Stimulated activated CD8-positive, alpha-beta memory T cell treated with anti-CD3 and anti-CD28 coated beads, Interleukin-15, amount 100 ng/mL, for 24 hours (primary cell): ENCODE measurements around the gene IL24.

ENCODE experiments used
- DNase-seq: peaks from one replicate; pipeline ENCODE4 v3.0.0-alpha.2; 2020; ENCODE audit warnings: low read depth

IL24 gene

DNA sequence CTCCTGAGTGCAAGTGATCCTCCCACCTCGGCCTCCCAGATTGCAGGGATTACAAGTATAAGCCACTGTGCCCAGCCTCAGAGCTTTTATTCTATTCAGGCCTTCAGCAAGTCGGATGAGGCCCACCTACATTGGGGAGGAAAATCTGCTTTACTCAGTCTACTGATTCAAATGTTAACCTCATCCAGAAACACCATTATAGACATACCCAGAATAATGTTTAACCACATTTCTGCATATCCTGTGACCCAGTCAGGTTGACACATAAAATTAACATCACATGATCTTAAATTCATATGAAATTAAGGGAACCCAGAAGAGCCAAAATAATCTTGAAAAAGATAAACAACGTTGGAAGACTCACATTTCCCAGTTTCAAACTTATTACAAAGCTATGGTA is 16.9 kb upstream of the IL24 start:
- DNase-seq, result no peak

DNA sequence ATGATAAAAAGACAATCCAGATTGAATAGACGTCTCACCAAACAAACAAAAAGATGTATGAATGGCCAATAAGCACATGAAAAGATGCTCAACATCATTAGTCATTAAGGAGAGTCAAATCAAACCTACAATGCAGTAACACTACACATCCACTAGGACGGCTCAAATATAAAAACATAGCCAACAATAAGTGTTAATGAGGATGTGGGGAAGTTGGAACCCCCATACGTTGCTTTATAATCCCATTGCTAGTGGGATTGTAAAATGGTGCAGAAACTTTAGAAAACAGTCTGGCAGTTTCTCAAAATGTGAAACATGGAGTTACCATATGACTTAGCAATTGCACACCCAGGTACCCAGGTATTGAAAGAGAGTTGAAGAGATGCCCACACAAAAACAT is 14.7 kb upstream of the IL24 start:
- no peak for DNase-seq

DNA sequence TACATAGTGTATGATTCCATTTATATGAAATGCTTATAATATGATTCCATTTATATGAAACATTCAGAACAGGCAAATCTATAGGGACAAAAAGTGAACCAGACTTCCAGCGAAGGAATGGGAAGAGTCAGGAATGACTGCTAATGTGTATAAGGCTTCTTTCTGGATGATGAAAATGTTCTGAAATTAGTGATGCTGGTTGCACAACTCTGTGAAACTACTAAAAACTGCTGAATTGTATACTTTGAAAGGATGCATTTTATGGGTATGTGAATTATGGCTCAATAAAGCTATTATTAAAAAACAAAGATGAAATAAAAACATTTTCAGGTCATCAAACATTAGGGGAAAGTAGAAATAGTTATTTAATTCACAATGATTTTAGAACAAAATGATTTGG is 14.1 kb upstream of the IL24 start:
- no peak for DNase-seq

DNA sequence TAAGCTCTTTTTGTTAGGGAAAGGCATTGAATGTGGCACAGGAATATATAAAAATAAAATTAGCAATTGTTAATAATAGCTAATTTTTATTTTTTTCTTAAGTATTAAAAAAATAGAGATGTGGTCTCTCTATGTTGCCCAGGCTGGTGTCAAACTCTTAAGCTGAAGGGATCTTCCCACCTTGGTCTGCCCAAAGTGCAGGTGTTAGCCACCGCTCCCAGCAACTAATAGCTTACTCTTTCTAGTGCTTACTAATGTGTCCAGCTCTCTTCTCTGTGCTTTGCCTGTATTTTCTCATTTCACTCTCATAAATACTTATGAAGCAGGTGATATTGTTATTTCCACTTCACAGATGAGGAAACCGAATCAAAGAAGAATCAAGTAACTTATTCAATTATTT is 13.4 kb upstream of the IL24 start:
- no peak for DNase-seq

DNA sequence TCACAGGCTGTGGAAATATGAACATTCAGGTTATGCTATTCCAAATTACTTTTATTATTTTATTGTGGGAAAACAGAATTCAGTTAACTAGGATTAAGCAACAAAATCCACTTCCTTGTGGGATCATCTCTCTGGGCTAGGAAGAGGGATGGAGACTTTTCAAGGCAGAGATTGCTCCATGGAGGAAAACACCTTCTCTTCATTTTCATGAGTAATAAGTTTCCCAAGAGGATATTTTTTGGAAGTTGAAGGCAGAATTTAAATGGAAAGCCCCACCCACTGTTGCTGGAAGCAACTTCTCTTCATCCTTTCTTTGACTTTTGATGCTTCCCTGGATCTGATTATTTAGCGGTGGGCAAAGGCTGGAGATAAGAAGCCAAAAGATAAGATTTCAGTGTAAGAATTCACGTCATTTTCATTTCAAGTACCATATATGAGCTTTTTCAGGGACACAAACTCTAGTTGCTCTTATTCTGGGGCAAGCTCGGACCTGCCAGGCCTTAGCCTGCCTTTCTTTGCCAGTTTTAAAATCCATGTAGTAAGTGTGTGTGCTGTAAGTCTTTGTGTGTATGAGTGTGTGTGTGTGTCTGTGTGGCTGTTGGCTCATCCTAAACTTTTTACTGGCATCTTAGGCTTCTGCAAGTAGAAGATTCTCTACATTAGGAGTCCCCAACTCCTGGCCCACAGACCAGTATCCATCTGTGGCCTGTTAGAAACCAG is 11.7 kb upstream of the IL24 start:
- DNase-seq, result no peak

DNA sequence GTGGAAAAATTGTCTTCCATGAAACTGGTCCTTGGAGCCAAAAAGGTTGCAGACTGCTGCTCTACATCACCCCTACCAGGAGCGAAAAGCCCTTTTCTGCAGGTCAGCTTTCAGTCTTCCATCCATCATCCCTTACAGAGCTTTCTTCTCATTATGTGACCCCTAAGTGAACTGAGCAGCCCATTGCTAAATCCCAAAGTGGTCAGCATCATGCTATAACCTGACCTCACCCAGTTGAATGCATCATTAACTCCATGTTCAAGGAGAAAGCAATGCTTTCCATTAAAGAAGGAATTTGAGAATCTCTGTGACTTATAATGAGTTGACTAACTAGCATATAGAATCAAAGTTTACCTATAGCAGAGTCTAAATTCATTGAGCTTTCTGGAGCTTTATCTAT is 10.4 kb upstream of the IL24 start:
- DNase-seq, result no peak

DNA sequence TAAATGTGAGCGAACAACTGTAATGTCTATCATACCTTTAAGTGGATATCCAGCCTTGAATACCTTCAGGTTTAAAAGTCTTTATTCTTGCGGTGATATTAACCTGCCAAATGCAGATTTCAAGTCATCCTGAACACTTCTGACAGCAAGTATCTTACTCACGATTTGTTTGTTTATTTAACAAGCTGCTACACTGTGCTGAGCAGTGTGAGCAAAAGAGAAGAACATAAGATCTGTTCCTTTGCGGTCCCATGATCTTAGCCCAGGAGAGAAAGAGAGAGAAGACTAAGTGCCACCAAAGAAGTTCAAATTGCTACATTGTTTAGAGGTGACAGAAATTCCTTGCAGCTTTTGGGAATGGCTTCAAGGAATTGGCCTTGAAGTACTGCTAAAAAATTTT is 9.5 kb upstream of the IL24 start:
- no peak for DNase-seq

DNA sequence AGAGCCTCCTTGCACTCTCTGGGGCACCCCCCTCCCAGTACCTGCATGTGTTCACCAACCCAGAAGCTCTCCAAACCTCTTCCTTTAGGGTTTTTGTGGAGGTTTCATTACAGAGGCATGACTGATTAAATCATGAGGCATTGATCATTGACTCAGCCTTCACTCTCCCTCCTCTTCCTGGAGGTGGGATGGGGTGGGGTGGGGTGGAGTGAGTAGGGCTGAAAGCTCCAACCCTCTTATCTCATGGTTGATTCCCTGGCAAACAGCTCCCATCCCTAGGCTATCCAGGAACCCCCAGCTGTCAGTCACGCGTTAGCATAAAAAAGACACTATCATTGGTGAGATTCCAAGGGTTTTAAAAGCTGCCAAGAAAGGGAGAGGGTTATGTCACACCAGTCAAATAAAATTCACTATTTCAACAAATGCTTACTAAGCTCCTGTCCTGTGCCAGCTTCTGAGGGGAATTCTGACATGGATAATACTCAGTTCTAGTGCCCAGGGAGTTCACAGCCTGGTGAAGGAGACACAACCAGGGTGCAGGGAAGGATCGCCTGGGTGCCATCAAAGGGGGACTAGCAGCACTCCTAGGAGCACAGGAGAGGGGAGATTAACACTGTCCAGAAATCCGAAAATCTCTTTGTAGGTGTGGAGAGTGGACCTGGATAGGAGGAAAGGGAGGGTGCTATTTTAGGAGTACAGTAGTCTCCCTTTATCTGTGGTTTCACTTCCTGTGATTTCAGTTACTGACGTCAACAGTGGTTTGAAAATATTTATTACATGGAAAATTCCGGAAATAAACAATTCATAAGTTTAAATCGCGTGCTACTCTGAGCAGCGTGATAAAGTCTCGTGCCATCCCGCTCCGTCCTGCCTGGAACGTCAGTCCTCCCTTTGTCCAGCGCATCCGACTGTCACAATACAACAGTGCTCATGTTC is 6.8 kb upstream of the IL24 start:
- DNase-seq, result no peak

DNA sequence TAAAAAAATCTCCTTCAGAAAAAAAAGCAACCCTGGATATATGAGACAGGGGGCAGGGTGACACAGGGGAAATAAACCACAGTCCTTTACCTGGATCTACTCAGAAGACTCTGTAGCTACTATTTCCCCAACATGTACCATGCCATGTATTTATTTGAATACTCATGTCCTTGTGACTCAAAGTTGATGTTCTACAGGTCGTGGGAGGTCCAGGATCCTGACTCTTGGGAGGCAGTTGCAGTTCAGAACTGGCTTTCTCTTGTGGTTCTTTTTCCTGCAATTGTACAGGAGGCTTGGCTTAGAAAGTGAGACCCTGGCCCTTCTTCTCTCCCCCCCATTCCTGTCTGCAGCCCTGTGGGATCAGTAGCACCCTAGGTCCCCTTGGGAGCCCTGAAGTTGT is 5.8 kb upstream of the IL24 start:
- DNase-seq, result no peak

DNA sequence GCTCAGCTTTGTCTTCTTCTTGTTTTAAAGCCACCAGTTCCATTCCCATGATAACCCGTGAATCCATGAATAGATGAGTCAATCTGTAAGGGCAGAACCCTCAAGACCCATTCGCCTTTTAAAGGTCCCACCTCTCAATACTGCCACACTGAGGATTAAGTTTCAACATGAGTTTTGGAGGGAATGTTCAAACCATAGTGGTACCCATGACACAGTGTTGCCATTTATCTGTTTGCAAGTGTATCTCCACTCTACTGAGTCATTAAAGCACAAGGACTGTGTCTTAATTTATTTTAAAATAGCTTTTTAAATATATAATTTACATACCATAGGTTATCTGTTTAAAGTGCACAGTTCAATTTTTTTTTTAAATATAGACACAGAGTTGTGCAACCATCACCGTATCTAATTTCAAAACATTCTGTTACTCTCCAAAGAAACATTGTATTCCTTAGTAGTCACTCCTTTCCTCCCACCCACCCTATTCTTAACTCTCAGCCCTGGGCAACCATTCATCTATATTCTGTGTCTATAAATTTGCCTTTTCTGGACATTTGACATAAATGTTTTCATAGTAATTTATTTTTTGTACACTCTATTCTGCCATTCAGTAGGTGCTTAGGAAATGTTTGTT is 4.8 kb upstream of the IL24 start:
- DNase-seq, result no peak

DNA sequence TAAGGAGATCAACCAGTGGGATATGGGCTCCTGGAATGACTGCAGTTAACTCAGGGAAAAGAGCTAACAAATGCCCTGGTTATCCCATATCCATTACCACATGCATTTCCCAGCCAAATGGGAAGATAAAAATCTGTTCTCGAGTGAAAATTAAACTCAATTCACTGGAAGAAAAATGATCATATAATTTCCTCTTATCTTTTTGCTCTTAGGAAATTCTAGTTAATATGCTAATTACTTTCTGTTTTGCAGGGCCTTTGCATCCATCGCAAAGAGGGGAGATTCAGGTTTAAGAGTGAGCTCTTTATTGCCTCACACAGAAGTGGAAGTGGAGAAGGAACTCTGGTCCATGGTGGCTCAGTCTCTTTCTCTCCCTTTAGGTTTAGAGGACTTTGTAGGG is 3.9 kb upstream of the IL24 start:
- no peak for DNase-seq

DNA sequence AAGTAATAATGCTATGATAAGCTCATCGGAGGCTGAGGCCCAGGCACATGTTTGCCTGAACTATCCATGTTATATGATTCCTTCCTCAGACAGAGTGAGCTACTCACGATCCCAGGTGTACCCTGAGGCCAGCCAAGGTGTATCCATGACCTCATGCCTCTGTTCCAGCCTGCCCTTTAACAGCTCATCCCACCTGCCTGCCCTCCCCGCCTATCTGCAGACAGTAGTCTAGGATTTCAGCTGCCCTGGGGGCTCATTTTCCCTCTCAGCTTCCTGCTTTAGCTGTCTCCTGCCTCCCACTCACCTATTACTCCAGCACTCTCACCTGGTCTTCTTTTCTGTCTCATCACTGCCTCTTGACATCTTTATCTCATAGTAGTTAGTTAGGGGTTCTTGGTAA is 1.9 kb upstream of the IL24 start:
- no peak for DNase-seq

DNA sequence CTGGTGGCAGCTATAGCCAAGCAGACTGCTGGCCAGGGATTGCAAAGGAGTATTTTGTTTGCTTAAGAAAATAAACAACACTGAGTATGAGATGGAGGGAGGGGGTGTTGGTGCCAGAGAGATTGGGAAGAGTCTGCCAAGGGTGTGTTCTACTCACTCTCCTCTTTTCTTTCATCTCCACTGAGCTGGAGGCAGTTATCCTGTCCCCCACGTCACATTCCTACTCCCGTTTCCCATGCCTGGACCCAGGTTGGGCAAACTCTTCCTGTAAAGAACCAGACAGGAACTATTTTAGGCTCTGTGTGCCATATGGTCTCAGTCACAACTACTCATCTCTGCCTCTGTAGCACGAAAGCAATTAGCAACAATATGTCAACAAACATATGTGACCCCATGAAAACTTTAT is 1.4 kb upstream of the IL24 start:
- no peak for DNase-seq

DNA sequence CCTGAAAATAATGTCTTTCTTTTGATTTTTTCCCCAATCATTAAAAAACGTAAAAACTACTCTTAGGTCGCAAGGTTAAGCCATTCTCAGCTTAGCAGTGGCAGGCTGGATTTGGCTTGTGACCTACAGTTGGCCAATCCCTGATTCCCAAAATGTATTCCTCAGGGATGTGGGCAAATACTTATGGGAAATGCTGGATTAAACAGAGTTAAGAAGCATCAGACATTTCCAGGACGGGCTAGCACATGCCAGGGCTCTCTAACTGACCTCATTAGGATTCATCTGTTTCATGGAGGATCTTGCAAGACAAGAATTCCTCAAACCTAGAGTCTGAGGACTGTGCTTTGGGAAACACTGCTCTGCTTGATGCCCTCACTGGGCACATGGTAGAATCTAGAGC is 982 bp upstream of the IL24 start:
- no peak for DNase-seq

DNA sequence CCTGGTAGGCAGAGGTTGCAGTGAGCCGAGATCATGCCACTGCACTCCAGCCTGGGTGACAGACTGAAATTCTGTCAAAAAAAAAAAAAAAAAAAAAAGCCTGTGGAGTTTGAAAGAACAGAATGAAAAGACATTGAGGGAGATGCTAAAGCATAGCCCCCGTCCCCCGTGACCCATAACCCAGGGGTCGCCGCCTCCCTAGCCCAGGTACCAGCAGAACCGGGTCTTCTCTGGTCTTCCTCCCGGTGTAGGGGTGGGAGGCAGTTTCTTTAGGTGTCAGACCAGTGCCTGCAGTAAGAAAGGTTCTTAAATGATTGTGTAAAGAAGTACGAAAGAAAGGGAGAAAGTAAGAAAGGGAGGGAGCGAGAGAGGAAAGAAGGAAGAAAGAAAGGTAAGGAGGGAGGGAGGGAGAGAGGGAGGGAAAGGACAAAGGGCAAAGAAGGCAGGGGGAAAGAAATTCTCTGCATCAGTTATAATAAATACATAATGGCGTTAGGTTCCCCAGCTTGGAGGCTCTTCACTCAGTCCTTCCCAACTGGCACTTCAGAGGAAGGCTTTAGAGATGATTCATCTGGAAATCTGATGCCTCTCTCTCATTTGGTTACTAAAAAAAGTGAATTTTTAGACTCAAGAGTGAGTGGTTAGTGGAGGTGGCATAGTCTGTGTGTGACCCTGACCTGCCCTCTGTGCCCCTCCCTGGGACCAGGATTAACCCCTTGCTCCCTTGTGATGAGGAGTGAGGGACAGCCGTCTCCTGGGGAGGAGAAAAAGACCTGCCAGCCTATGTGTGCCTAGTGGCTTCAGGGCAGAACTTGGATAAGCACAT is 1.1 kb downstream of the IL24 start:
- DNase-seq, result no peak

DNA sequence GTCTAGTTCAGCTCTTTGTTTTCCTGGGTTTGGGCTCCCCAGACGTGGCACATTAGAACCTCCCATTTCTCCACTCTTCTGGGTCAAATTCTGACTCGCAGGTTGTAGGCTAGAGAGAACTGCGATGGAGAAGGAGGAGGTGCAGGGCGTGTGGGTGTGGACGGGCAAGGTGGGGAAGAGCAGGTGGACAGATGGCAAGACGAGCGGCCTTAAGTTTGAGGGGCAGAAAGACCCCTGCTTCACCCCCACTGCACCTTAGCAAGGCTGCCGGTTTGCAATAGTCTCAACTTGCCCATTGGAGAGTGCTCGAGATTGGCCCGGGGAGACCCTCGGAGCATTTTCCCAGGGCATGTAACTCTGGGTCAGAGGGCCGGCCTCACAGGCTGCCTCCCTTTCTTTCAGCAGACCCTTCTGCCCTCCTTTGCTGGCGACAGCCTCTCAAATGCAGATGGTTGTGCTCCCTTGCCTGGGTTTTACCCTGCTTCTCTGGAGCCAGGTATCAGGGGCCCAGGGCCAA is 1.7 kb downstream of the IL24 start:
- no peak for DNase-seq

DNA sequence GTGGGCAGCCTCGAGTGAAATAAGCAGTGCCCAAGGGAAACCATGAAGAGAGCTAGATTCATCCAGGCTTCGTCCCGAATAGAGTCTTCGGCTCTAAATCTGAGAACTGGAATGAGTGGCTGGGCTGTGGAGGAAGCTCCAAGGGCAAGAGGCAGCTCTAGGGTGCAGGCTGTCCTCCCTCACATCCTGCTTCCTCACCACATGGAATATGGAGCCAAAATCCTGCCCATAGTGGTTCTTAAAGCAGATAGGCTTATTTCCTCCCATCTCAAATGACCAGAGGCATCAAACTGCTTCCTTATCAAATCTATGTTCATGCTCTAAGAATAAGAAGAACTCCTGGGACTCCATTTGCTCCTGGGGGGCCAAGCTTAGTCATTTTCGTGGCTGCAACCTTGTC is 2.5 kb downstream of the IL24 start:
- no peak for DNase-seq

DNA sequence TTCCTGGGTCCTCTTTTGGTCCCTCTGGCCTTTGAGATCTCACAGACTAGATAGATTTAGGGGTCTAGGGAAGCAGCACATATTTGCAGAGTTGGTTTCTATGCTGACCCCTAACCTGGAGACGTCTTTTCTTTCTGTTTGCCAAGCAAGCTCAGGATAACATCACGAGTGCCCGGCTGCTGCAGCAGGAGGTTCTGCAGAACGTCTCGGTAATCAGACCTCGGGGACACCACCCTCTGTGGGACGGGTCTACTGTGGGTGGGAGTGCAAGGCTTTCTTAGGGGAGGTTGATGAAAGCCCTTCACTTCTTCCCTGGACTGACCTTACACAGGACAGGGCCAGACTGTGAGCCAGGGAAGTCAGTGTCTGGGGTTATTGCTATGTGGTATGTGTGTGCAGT is 2.9 kb downstream of the IL24 start:
- no peak for DNase-seq

DNA sequence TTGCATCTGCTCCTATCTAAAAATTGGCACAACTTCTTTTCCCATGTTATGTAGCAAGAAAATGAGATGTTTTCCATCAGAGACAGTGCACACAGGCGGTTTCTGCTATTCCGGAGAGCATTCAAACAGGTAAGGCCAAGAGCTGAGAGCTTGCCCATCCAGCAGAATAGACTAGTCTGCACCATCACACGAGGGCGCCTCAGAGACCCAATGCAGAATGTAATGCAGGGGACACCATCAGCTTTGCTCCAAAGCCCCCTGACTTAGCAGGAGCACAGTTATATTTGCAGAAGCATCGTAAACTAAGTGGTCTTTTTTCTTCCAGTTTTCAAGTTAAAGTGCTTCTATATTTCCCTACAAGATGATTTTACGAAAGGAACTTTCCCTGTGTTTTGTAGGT is 4.7 kb downstream of the IL24 start:
- no peak for DNase-seq

DNA sequence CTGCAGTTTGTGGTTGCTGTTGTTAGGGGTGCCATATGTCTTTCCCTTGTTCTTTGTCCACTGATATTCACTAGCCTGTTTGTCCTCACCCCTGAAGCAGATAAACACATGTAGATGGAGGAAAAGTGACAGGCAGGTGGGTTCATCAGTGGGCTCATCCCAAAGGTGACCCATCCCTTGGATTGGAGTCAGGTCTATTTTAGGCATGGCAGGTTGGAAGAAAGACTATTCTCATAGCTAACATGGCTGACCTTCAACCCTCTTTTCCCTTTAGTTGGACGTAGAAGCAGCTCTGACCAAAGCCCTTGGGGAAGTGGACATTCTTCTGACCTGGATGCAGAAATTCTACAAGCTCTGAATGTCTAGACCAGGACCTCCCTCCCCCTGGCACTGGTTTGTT is 5.5 kb downstream of the IL24 start:
- no peak for DNase-seq

DNA sequence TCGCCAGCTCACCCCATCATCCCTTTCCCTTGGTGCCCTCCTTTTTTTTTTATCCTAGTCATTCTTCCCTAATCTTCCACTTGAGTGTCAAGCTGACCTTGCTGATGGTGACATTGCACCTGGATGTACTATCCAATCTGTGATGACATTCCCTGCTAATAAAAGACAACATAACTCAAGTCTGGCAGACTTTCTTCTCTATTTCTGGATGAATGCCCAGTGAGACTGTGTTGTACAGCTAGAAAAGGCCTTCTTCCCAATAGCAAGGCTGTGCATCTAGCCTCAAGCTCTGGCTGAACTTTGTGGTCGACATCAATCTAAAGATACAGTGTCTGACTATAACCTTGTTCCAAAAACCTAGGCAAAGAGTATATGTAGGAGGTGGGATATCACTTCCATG is 6.4 kb downstream of the IL24 start:
- no peak for DNase-seq
